Stimulated activated CD8-positive, alpha-beta memory T cell treated with anti-CD3 and anti-CD28 coated beads, Interleukin-2, amount 100 ng/mL, for 1 hour (primary cell): ENCODE data around the gene PPL.
"Not testable (repeated sequence)": the region's sequence is repeated elsewhere in the genome, so short reads cannot be mapped to it uniquely, and the experiment has no call there.

Experiments
- DNase-seq, 2 donors: peaks; one replicate each; pipeline ENCODE4 v3.0.0-alpha.2; 2020; ENCODE audit warnings: low read depth in 2 of 2

PPL gene

DNA sequence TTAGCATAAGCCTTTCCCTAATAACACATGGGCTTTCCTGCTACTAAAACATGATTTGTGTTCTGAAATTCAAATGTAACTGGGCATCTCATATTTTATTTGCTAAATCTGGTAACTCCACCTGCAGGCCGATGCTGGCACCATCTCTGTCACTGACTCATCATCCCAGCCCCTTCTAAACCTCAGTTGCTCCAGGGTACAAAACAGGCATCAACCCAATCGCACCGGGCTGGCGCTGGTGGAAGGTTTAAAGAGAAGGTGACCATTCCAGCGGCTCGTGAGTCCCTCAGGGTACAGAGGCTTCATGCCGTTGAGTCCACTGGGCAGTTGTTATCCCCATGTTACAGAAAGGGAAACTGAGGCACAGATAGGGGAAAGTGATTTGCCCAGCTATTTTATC, 27.1 kb downstream of the PPL start:
- DNase-seq = no peak

GRCh38 chr16:4908854-4909401, 28.0 kb downstream of the PPL start:
- DNase-seq = no peak

GRCh38 chr16:4904942-4905615, 31.9 kb downstream of the PPL start:
- no peak for DNase-seq

DNA sequence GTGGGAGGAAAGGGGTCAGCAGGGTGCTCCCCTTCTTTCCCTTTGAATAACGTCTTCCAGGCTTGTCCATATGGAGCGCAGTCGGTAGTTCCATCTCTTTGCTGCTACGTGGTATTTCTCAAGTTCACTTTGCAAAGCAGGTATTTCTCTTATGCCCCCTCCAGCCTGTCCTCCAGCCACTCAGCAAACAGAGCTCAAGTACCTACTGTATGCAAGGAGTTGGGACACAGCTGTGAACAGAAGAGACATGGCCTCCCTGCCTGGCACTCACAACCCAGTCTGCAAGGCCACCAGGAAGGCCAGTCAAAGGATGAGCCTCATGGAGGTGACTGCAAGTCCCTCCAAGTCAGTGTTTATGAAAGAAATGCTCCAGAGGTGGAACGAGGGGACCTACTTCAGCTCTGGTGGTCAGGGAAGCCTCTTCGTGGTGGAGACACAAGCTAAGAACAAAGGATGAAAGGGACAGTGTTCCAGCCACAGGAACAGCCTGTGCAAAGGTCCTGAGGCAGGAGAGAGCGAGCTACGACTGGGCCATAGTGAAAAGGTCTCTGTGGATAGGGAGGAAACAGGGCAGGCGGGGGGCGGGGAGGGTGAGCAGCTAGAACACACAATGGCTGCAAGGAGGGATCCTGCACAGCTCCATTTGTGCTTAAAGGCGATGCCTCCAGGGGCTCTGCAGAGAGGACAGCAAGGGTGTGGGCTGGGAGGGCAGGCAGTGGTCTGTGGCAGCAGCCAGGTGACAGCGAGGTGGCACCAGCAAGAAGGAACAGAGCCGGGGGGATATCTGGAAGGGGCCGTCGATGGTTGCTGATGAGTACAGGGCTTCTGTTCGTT, 32.6 kb downstream of the PPL start:
- DNase-seq = no peak

GRCh38 chr16:4902038-4902437, 34.9 kb downstream of the PPL start:
- DNase-seq = no peak

- DNase-seq = no peak
Measured at GRCh38 chr16:4900750-4901149, 36.2 kb downstream of the PPL start.

DNA sequence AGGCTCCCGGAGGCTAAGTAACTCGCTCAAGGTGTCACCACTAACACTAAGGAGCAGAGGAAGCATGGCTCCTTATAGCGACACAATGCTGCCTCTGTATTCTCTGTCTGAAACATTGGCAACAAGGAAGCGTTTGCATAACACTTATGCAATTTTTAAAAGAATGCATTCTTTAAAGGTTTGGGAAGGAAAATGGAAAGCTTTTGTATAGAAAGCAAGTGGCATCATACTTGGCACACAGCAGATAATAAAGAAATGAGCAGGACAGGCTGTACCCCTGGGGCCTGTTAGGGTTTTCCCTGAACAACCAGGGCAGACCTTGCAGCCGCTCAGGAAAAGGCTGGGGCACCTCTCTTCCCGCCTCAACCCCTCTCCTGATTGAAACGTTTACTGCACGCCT, 36.9 kb downstream of the PPL start:
- no peak for DNase-seq

DNA sequence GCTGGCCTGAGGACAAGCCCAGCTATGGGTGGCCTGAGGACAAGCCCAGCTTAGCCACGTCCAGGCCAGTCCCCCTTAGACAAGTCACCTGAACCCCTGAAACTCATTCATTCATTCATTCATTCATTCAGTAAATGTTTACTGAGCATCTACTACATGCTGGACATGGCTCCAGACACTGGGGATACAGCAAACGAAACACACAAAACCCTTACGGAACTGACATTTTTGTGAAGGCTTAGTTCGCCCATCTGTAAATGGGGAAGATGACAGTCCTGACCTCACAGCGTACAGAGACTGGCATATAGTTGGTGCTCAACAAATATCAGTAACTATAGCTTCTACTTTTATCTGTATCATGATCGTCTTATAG, 37.5 kb downstream of the PPL start:
- no peak for DNase-seq

DNA sequence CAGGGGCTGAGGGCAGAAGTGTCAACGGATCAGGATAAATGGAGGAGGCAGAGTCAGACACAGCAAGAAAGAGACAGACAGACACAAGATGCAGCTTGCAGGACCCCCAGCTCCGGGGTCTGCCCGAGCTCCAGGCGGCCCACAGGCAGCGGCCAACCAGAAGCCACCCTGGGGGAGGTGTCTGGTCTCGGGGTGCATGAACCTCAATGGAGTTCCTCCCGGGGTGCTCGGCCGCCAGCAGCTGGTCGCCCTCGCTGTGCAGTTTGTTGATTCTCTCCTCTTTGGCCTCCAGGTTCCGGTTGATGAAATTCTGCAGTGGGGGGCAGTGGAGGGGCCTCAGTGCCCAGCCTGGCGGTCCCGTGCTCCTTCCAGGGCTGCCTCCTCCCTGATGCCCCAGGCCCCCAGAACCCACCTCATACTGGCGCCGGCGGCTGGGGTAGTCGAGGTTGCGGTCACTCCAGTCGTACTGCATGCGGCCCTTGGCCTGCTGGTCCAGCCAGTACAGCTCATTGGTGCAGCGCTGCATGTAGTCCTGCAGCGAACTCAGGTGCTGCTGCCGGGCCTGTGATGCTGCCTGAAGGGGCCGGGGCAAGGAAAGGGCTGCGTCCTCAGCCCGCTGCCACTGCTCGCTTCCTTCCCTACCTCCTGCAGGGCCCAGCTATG, 38.0 kb downstream of the PPL start:
- no peak for DNase-seq

GRCh38 chr16:4897328-4897727, 39.6 kb downstream of the PPL start:
- no peak for DNase-seq

- not testable (repeated sequence) for DNase-seq
Measured at GRCh38 chr16:4896761-4897160, 40.2 kb downstream of the PPL start.

- DNase-seq = no peak
Measured at GRCh38 chr16:4895366-4895765, 41.6 kb downstream of the PPL start.

GRCh38 chr16:4894276-4895150, 42.4 kb downstream of the PPL start:
- DNase-seq = no peak

GRCh38 chr16:4893103-4893862, 43.7 kb downstream of the PPL start:
- DNase-seq = no peak

DNA sequence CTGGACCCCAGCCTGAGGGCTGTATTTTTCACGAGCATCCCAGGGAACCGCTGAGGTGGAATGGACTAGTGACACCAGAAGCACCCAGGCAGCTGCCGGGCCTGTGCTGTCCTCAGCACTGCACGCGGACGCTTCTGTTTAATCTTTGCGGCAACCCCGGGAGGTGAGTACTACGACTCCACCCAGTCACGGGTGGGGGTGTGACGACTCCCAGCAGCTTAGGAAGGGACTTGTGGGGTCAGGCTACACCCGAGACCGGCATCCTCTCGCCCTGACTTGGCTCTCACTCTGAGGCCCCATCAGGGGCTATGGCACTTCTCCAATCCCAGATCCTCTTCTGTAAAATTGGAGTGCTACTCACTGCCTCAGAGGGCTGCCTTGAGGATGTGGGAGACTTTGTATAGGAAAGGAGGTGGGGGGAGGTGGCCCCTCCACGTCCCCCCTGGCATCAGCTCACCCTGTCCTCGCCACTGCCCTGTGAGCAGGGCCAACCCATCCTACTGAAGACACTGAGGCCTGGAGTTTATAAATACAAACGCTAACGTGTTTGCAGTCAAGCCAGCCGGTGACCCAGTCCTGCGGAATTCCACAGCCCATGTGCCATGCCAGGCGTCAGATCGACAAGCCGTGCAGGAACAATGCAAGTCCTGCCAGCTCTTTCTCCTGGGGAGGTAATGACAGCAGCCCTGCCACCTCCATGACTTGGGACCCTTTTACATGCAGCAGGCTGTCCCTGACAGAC, 44.4 kb downstream of the PPL start:
- DNase-seq = no peak

DNA sequence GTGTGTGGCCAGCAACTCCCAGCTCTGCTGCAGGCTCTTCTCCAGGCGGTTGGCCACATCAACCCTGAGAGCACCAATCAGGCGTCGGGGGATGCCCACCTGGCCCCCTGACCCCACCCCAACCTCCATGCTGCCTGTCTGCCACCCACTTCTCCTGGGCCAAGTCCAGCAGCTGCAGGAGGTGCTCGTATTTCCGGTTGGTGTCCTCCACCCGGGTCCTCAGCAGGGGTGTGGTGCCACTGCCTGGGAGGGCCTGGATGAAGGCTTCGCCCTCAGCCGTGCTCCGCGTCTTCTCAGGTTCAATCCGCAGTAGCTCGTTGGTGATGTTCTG, 45.1 kb downstream of the PPL start:
- no peak for DNase-seq

DNA sequence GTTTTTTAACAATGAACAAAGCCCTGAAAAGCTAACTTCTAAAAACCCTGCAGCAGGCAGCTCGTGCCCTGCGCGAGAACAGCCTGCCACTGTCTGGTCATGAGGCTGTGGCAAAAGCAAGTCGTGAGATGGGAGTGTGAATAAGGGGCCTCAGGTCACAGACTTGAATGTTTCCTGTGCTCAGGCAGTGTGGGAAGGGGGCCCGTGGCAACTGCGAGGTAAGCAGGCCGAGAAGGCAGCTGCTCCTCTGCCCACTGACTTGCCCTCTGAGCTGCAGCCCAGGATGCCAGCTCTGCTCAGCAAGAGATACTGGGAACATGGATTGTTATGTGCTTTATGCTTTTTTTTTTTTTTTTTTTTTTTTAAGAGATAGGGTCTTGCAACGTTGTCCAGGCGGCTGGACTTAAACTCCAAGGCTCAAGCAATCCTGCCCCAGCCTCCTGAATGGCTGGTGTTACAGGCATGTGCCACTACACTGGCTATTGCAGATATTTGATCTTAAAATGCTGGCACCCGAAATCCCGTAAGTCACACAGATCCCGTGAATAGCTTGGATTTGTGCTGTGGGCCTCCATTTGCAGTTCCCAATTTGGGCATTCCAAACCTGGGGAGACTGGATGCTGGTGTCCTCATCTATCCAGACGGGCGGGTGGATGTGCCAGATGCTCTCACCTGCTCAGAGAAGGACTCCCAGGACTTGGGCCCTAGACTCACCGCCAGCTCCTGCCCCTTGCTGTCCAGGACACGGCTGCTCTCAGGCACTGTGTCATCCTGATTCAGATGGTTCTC, 45.7 kb downstream of the PPL start:
- no peak for DNase-seq

DNA sequence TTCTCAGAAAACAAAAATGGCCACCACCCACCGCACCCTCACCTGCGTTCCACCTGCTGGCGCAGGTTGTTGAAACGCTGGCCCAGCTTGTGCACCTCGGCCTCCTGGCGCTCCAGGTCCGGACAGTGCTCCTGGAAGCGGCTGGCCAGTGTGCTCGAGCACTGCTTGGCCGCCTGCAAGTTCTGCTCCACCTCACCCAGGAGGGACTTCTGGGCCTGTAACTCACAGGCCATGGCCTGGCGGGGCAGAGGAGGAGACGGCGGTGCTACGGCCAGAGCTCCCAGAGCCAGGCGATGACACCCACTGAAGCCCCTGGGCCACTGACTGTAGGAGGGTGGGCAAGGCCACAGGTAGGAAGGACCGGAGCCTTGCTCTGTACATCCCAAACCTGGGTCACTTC, 46.3 kb downstream of the PPL start:
- no peak for DNase-seq

GRCh38 chr16:4890026-4890425, 46.9 kb downstream of the PPL start:
- no peak for DNase-seq
